Liver (tissue), 3 donors: ENCODE data around the gene TVP23A.

Experiments used
- EGR1 ChIP-seq, 2 donors: IDR thresholded peaks; 2 replicates each; pipeline ENCODE4 v1.6.1; 2016 to 2018; ENCODE audit warnings: antibody characterized with exemption in 2 of 2, low read depth in 2 of 2
- FOXA1 ChIP-seq: IDR thresholded peaks from 2 replicates; pipeline ENCODE4 v1.6.1; 2016; ENCODE audit warnings: antibody characterized with exemption
- ZBTB33 ChIP-seq: IDR thresholded peaks from 2 replicates; pipeline ENCODE4 v1.6.1; 2016; ENCODE audit warnings: antibody characterized with exemption
- TF ChIP-seq, protein P1 (sequence below): fragments of 150-350 bp; IDR thresholded peaks from 2 replicates; pipeline ENCODE4 v1.5.1; 2017; ENCODE audit warnings: improper control_type of control experiment, low read depth, low read length; ENCODE audit not compliant: missing input control
- donor health status: healthy.
- donor health status: healthy.

- TF ChIP-seq, protein P1, sequence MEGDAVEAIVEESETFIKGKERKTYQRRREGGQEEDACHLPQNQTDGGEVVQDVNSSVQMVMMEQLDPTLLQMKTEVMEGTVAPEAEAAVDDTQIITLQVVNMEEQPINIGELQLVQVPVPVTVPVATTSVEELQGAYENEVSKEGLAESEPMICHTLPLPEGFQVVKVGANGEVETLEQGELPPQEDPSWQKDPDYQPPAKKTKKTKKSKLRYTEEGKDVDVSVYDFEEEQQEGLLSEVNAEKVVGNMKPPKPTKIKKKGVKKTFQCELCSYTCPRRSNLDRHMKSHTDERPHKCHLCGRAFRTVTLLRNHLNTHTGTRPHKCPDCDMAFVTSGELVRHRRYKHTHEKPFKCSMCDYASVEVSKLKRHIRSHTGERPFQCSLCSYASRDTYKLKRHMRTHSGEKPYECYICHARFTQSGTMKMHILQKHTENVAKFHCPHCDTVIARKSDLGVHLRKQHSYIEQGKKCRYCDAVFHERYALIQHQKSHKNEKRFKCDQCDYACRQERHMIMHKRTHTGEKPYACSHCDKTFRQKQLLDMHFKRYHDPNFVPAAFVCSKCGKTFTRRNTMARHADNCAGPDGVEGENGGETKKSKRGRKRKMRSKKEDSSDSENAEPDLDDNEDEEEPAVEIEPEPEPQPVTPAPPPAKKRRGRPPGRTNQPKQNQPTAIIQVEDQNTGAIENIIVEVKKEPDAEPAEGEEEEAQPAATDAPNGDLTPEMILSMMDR = no peak
- TF ChIP-seq ZBTB33 (no peak), EGR1 (IDR thresholded peaks at IDR 0.05; ENCODE audit: low read depth in 2 of 2) (no peak), FOXA1 (no peak)
Observed at GRCh38 chr16:10852948-10853347, 34.4 kb upstream of the TVP23A start.
